NCI-H510A treated with DMSO at 0.1 percent for 48 hours (cell line): ENCODE data around the gene GLYATL2.

Experiments used
- DNase-seq: peaks from one replicate; lab custom pipeline; 2025; lab: John Stamatoyannopoulos, UW

Gene GLYATL2, protein sequence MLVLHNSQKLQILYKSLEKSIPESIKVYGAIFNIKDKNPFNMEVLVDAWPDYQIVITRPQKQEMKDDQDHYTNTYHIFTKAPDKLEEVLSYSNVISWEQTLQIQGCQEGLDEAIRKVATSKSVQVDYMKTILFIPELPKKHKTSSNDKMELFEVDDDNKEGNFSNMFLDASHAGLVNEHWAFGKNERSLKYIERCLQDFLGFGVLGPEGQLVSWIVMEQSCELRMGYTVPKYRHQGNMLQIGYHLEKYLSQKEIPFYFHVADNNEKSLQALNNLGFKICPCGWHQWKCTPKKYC

DNA sequence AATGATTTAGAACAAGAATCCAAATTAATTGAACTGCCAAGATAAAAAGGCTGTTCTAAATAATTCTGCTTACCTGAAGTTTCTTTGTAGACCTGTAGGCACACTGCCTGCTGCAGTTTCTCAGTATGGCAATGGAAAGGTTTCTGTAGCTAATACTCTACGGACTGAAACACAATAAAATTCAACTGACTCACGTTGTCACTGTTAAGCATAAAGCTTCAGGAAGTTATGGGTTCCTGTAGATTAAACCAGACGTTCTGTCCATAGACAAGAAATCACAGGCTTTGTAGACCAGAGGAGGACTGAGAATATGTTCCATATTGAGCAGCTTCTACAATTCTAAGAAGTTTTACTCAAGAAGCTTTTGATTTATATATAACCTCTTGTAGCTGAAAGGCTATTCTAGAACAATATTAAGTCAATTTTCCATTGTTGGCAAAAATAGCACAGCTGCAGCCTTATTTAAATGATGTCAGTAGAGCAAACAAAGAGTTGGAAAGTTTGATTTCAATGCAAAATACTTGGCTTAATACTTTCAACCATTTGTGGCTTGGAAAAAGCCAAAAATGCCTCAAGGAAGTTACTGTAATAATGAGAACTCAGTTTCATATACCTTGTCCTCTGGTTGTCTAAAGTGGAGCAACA is at the start of gene GLYATL2:
Gene GLYATL2, minus strand, starts transcription at position 344 of the 645 bp plus-strand sequence. CDS start 5,092 bp downstream, outside the sequence.
- no peak for DNase-seq

DNA sequence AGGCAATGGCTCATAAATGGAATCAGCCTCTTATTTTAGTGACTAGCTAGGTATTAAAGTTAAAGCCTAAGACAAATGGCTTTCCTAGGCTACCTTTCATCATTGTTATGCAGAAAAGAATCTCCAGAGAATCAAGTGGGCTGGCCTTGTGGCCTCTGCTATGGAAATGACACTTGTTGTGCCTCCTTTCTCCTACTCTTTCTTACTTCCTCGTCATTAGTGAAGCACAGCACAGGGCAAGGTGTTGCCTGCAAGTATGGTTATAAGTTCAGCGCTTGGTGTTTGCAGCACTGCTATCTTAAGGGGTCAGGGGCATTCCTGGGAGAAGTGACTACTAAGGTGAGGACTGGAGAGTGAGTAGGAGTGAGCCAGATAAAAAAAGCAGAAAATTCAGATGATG is 49.4 kb upstream of the GLYATL2 start:
- no peak for DNase-seq

DNA sequence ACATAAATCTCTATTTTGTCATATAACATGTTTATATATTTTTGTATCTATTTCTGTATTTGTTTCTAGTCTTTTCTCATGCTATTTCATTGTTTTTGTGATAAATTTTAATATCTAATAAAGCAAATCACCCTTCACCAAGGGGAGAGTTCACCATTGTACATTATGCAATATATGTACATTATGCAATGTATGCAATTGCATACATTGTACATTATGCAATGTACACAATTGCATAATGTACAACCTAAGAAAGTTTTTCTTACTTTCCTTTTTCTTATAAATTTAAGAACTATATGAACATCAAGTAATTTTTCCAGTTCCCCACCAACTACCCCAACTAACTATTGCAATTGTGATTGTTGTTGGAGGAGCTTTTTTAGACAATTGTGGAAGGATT is 44.1 kb upstream of the GLYATL2 start:
- no peak for DNase-seq

DNA sequence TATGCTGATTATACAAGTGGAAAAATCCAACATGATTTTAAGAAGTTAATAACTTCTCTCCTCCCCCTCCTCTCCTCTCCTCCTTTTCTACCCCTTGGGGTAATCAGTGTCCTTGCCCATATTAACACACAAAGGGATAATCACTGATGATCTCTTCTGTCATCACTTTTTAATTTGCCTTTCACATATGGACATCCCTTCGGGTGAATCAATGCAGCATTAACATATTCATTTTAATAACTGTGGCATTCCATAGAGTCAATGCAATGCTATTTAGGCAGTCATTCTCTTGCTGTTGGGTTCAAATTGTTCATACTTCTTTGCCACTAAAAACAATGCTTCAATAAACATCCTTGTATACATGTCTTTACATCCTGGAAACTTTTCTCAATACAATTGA is 42.9 kb upstream of the GLYATL2 start:
- DNase-seq = no peak

DNA sequence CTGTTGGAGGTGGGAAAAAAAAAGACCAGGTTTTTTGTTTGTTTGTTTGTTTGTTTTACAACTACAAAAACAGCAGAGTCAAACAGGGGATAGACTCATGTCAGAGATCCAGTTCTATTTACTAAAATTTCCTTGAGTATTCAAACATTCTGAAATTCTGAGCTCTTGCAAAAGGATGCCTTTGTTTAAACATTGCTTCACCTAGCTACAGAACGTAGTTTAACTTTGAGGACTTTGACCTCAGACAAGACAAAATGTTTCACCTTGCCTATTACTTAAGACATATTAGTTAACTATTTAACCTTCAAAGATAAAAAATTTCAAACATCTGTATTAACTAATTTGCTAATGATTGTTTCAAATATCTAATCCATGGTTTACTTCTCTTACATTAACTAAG is 36.1 kb upstream of the GLYATL2 start:
- no peak for DNase-seq

DNA sequence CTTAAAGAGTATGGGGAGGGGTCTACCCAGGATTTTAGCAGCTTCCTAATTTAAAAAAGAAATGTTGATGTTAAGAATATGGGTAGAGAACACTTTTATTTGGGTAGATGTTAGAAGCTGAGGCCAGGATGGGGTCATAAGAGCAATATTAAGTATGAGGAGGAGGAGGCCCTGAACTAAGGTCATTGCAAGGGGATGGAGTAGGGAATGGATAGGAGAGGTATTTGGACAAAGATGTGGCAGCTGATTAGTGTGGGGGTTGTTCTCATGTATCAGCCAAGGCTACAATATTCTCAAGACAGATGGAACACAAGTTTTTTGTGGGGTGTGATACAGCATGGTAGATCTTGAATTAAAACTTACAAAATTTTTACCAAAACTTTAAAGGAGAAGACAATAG is 35.7 kb upstream of the GLYATL2 start:
- DNase-seq = no peak

DNA sequence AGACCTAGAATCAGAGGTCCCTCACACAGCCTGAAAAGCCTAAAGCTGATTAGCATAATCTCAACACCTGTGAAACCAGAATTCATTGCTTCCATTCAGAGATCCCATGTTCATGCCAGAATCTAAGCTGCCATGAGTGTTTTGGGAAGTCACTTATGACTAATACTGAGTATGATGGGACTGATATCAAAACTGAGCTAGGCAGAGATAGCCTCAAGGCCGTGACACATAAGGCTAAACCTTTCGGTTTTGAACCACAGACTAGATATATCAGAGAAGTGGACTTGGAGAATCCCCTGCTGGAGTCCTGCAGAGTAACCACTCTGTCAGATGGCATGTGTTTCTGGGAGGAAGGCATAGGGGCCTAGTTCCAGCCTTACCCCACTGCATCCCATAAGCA is 23.1 kb upstream of the GLYATL2 start:
- no peak for DNase-seq

DNA sequence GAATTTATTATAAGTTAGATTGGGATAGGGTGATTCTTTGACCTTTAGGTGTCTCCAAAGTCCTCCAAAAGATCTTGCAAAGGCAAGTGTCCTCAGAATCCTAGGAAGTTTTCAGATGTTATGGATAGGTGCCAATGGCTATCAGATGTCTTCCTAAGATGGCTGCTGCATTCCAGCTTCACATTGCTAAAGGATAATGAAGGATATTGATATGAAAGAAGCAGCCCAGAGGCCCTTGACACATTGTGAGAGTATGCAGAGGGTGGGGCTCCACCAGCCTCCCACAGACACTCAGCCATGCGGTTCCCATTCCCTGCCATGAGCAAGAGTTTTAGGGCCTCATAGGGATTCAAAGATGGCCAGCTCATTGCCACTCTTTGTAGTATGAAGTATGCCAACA is 22.3 kb upstream of the GLYATL2 start:
- no peak for DNase-seq

DNA sequence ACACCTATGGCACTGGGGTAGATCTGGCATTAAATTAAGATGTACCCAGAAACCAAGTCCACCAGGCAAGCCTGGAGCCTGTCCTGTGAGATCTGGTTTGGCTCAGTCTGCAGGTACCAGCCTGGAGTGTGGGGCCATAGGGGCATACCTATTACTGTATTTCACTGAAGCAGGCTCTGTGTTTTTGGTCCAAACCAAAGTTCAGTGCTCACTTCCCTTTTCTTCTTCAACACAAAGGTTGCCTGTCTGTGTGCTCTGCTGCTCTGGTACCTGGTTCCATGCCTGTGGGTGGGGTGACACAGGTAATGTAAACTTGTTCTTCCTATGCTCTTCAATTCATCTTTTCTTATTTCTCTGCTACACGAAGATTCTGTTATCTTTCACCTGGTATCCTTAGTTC is 19.8 kb upstream of the GLYATL2 start:
- DNase-seq = no peak

DNA sequence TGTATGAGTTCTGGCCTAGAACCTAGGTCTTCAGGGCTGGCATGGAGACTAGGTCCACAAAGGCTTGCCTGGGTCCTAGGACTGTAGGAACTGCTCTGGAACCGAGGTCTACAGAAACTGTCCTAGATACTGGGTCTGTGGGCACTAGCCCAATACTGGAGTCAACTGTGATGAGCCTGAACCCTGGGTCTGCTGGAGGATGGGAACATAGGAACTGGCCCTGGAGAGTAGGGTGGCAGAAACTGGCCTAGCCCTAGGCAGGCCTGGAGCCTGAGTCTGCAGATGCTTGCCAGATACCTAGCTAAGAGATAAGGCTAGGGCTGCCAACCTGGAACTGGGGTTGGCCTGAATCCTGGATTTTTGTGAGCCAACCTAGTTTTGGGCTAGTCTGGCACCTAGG is 19.2 kb upstream of the GLYATL2 start:
- no peak for DNase-seq

DNA sequence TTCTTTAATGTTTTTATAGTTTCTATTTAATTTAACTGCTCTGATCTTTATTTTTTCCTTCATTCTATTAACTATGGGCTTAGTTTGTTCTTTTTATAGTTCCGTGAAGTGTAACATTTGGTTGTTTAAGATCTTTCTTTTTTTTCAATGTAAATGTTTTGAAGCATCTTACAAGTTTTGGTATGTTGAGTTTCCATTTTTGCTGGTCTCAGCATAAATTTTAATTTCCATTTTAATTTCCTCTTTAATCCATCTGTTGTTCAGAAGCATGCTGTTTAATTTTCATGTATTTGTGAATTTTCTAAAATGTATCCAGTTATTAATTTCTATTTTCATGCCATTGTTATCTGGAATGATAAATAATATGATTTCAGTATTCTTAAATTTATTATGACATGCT is 17.0 kb upstream of the GLYATL2 start:
- DNase-seq = no peak

DNA sequence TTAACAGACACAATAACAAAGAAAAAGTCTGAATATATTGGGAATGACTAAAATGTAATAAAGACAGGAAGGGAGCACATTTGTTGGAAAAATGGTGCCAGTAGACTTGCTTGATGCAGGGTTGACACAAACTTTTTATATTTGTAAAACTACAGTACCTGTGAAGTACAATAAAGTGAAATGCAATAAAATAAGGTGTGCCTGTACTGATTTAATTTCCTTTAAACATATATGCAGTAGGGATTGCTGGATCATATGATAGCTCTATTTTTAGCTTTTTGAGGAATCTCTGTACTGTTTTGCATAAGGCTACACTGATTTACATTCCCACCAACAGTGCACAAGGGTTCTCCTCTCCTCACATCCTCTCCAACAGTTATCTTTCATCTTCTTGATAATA is 12.3 kb upstream of the GLYATL2 start:
- no peak for DNase-seq

DNA sequence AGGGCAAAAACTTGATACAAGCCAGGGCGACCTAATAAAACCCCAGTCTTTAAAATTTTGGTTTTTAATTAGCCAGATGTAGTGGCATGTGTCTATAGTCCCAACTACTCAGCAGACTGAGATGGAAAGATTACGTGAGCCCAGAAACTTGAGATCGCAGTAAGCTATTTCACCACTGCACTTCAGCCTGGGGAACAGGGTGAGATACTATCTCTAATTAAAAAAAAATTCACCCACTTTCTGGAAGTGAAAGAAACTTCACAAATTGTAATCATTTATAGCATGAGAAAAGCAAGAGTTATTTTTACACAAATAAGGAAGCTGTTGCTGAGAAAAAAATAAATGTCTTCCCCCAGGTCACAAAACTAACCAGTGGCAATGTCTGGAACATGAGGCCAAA is 882 bp upstream of the GLYATL2 start:
- DNase-seq = no peak

DNA sequence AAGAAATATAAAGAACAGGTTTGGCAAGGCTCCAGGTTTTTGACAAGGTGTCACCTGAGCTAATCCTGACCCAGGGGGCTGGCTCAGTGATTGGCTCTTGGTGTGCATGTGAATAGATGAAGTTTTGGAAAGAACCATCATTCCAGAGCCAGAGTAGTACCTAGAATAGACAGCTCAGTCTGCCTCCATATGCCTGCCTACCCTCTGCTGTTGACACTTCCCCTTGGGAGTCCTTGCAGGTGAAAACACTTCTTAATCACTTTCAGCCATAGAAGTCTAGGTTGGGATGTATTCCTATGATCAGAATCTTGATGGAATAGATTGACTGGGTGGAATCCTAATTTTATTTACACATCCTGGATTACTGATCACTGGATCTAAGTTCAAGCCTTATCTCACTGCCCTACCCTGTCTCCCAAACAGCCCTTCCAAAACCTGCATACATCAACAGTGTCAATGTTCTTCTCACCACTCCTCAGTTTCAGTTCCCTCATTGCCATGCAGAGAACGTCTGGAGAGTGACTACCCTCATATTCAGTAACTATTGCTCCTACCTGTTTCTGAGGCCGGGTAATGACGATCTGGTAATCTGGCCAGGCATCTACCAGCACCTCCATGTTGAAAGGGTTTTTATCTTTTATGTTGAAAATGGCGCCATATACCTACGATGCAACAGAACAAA is 6.7 kb downstream of the GLYATL2 start:
- no peak for DNase-seq

DNA sequence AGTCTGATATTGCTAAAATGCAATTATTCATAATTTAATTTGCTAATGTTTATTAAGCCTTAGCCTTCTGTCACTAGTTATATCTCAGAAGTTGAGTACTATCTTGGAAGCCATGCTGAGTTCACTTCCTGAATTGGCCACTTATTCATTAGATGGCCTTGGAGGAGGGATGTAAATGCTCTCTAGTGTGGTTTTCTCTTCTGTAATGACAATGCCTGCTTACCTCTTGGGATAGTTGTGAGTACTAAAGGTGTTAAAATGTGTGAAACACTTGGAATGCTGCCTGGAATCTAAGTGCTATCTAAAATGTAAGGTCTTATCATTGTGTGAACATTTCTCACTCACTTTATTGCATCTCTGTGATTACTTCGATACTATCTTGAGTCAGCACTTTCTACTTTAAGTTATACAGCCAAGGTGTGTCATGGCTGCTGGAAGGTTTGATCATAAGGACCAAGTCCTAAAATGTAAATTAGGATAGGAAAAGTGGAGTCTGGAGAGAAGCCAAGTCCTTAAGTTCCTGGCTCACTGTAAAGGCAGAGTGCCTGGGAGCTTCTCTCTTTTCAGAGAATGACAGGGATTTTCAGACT is 12.4 kb downstream of the GLYATL2 start:
- DNase-seq = no peak

DNA sequence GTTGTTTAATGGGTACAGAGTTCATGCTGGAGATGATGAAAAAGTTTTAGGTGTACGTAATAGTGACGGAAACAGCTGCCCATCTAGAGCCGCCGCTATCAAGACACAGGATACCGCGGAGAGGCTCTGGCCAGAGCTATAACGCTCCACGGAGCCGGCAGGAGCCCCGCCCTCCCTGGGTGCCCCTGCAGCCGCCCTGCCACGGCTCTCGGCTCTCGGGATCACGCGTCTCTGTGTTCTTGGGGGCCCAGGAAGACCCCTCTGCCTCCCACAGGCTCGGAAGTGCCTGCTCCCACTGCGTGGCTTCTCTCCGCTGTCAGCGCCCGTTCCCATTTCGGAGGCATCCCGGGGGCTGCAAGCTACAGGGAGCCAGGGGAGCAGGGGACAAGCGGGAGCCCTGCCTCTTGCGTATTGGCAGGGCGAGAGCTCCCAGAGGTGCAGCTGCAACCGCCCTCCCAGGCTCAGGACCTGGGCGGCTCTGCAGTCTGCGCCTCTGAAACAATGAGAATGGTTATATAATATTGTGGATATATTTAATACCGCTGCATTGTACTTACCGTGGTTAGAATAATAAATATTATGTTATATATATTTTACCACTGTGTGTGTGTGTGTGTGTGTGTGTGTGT is 13.7 kb downstream of the GLYATL2 start:
- no peak for DNase-seq

DNA sequence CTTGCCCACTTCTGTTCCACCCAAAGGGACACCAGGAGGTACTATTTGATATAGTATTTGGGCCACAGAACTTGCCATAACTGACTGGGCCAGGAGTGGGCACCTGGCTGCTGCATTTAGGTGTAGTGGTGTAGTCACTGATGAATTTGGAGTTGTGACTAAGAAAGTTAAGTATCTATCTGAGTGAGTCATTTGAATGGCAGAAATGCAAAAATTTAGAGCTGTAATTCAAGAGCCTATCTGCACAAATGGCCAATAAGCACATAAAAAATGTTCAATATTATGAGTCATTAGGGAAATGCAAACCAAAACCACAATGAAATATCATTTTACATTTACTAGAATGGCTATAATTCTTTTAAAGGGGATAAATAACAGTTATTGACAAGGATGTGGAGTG is 14.7 kb downstream of the GLYATL2 start:
- no peak for DNase-seq

DNA sequence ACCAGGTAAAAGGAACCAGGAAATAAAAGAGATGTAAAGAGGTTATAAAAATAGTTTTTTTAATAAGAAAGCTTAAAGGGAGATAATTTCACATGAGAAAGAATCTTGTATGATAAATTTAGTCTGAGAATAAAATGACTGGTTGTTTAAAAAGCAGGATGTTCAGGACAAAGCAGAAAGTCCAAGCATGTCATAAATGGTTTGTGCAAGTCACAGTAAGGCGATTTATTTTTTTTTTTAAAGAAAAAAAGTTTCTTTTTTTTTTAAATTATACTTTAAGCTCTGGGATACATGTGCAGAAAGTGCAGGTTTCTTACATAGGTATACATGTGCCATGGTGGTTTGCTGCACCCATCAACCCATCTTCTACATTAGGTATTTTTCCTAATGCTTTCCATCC is 30.8 kb downstream of the GLYATL2 start:
- no peak for DNase-seq

DNA sequence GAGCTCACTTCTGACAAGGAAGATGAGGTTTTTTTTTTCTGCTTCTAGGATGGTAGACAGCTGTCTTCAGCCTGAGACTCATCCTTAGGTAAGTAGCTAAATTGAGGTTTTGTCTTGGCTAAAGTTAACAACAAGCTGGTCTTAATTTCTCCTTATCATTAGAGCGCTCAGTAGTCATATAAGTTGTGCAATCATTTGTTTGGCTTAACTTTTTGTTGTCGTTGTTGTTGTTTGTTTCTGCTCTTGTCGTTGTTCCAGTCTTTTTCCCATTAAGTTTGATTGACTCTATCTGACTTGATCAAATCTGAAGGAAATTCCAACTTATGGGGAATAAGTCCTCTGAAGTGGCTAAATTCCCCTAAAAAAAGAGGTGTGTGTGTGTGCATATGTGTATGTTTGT is 33.0 kb downstream of the GLYATL2 start:
- DNase-seq = no peak

DNA sequence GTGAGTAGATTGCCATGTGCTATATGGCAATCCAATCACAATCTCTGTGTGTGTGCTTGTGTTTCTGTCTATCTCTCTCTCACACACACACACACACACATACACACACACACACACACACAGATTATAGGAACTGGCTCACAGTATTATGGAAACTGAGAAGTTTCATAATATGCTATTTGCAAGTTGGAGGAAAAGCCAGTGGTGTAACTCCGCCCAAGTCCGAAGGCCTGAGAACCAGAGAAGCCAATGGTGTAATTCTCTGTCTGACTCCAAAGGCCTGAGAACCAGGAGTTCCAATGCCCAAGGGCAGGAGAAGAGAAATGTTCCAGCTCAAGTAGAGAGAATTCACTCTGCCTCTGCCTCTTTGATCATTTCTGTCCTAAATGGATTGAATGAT is 37.2 kb downstream of the GLYATL2 start:
- DNase-seq = no peak

DNA sequence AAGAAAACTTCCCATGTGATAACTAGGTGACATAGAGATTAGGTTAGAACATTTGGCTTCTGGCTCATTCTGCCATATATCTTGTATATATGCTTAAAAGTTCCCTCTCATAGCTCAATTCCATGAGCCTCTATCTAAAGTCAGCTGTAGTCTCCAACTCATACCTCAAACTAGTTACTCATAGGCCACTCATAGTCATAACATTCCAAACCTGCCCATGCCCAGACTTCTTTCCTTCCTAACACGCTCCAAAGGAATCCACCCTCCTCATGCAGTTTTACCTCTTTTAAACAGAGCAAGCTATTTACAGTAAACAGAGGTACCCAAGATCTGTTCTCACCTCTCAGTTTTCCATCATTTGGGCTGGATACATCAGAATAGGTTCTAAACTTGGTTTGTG is 39.4 kb downstream of the GLYATL2 start:
- DNase-seq = no peak

DNA sequence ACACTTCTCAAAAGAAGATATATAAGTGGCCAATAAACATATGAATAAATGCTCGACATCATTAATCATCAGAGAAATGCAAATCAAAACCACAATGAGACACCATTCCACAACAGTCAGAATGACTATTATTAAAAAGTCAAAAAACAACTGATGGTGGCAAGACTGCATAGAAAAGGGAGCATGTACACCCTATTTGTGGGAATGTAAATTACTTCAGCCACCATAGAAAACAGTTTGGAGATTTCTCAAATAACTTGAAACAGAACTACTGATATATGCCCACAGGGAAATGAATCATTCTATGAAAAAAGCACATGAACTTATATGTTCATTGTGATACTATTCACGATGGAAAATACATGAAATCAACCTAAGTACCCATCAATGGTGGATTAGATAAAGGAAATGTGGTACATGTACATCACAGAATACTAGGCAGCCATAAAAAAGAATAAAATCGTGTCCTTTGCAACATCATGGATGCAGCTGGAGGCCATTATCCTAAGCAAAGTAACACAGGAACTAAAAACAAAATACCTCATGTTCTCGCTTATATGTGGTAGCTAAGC is 42.4 kb downstream of the GLYATL2 start:
- DNase-seq = no peak
